HCT116 (cell line): ENCODE data around the gene FAR2. TPM values are rescaled to one million over a fixed set of nuclear protein-coding genes. Genes with fewer than 3 reads are reported as not detected.

Experiments
- ATAC-seq: fragments of 200-7000 bp; cut with Tn5 transposase; 2 replicates; pipeline ENCODE4 v1.9.1; 2020; ENCODE audit warnings: mild to moderate bottlenecking, moderate library complexity
- BruUV-seq: library from RNA; stranded (reverse); fragments of 400-500 nt; replicated peaks from 2 replicates; lab custom pipeline; 2021; lab: Mats Ljungman, UMichigan
- CTCF ChIA-PET: fragments of 300-600 bp; sonication (Branson Sonifier 250); formaldehyde crosslinking; loops from one replicate; lab custom pipeline; 2021; ENCODE audit warnings: antibody characterized with exemption; lab: Charles Lee
- POLR2A ChIA-PET: fragments of 300-600, 350-600 bp; sonication (Branson Sonifier 250); formaldehyde crosslinking; loops from one replicate; lab custom pipeline; 2021; ENCODE audit warnings: antibody characterized with exemption; lab: Charles Lee
- RAD21 ChIA-PET, 2 experiments: fragments of 300-600 bp; sonication (Branson Sonifier 250); formaldehyde crosslinking; loops; one replicate each; lab custom pipeline; 2023; ENCODE audit warnings: low total read pairs in 2 of 2; ENCODE audit not compliant: uncharacterized antibody in 2 of 2, unreplicated experiment in 2 of 2, low non-redundant PET in 1 of 2; lab: Charles Lee
- DNase-seq: peaks from one replicate; pipeline ENCODE4 v3.0.0-alpha.2; 2010; ENCODE audit warnings: low read depth, low spot score
- H2AFZ ChIP-seq: fragments of 200-600 bp; shearing (Covaris generic), sonication (generic); 2 replicates; pipeline ENCODE4 v1.6.1; 2017; ENCODE audit warnings: low read depth, mixed run types, mixed read lengths, antibody characterized with exemption, low read length; ENCODE audit not compliant: poor library complexity, severe bottlenecking
- H3K27ac ChIP-seq: 2 replicates; pipeline ENCODE4 v1.5.1; 2012; ENCODE audit warnings: low read depth, low read length
- H3K27me3 ChIP-seq: fragments of 200-600 bp; sonication (generic); 2 replicates; pipeline ENCODE4 v1.6.1; 2016; ENCODE audit warnings: mixed run types, low read length, mixed read lengths; ENCODE audit not compliant: insufficient read depth
- H3K36me3 ChIP-seq, 2 experiments: fragments of 200-500 bp in 1 of 2; fragments of 200-600 bp in 1 of 2; sonication (Bioruptor generic) in 1 of 2; sonication (generic) in 1 of 2; 2 replicates each; pipeline versions ENCODE4 v1.5.1 to v1.6.1; 2014 to 2016; ENCODE audit warnings: low read length in 2 of 2, inconsistent platforms in 1 of 2, mixed read lengths in 1 of 2, mixed run types in 1 of 2; ENCODE audit not compliant: insufficient read depth in 2 of 2, control insufficient read depth in 1 of 2
- H3K4me1 ChIP-seq, 2 experiments: fragments of 200-600 bp in 1 of 2; sonication (generic) in 1 of 2; 2 replicates each; pipeline versions ENCODE4 v1.5.1 to v1.6.1; 2012 to 2017; ENCODE audit warnings: low read length in 2 of 2, inconsistent platforms in 1 of 2, mild to moderate bottlenecking in 1 of 2, mixed read lengths in 1 of 2, mixed run types in 1 of 2, moderate library complexity in 1 of 2; ENCODE audit not compliant: insufficient read depth in 2 of 2, control insufficient read depth in 1 of 2
- H3K4me2 ChIP-seq: fragments of 200-600 bp; sonication (generic); 2 replicates; pipeline ENCODE4 v1.6.1; 2017; ENCODE audit warnings: mixed run types, low read length, mixed read lengths
- H3K4me3 ChIP-seq, 2 experiments: fragments of 200-600 bp in 1 of 2; sonication (generic) in 1 of 2; replicated peaks in 1 of 2; 2 replicates each; pipeline ENCODE4 v1.5.1; 2011 to 2016; ENCODE audit warnings: low read length in 2 of 2, control low read depth in 1 of 2, low read depth in 1 of 2, mild to moderate bottlenecking in 1 of 2, mixed read lengths in 1 of 2, mixed run types in 1 of 2
- H3K79me2 ChIP-seq: fragments of 200-600 bp; sonication (generic); 2 replicates; pipeline ENCODE4 v1.6.1; 2017; ENCODE audit warnings: mild to moderate bottlenecking, mixed run types, low read length, moderate library complexity, mixed read lengths; ENCODE audit not compliant: insufficient read depth
- H3K9ac ChIP-seq: fragments of 200-600 bp; sonication (generic); 2 replicates; pipeline ENCODE4 v1.6.1; 2016; ENCODE audit warnings: low read length, mixed read lengths
- H3K9me2 ChIP-seq: fragments of 200-600 bp; sonication (generic), shearing (Covaris generic); 2 replicates; pipeline ENCODE4 v1.6.1; 2017; ENCODE audit warnings: mixed run types, mild to moderate bottlenecking, moderate library complexity; ENCODE audit not compliant: insufficient read depth
- H3K9me3 ChIP-seq, 2 experiments: fragments of 200-500 bp in 1 of 2; fragments of 200-600 bp in 1 of 2; sonication (Bioruptor generic) in 1 of 2; sonication (generic) in 1 of 2; 2 replicates each; pipeline ENCODE4 v1.6.1; 2014 to 2017; ENCODE audit warnings: low read length in 2 of 2, mixed read lengths in 2 of 2, inconsistent platforms in 1 of 2, low read depth in 1 of 2, mild to moderate bottlenecking in 1 of 2, mixed run types in 1 of 2, moderate library complexity in 1 of 2; ENCODE audit not compliant: control insufficient read depth in 1 of 2, insufficient read depth in 1 of 2
- H4K20me1 ChIP-seq: fragments of 200-600 bp; sonication (generic), shearing (Covaris generic); 2 replicates; pipeline ENCODE4 v1.6.1; 2017; ENCODE audit warnings: mixed run types, mild to moderate bottlenecking, moderate library complexity; ENCODE audit not compliant: insufficient read depth
- CBX3 ChIP-seq: IDR thresholded peaks from 2 replicates; pipeline ENCODE4 v1.6.1; 2012; ENCODE audit warnings: low read depth
- CEBPB ChIP-seq: IDR thresholded peaks from 2 replicates; pipeline ENCODE4 v1.6.1; 2012; ENCODE audit warnings: low read depth
- CTCF ChIP-seq, 3 experiments: fragments of 200-600 bp in 1 of 3; sonication (generic) in 1 of 3; IDR thresholded peaks in 2 of 3; conservative IDR thresholded peaks in 1 of 3; 2 replicates each; pipeline ENCODE4 v1.5.1; 2012 to 2017; ENCODE audit warnings: low read depth in 2 of 3, low read length in 2 of 3, antibody characterized with exemption in 1 of 3, borderline replicate concordance in 1 of 3, control low read depth in 1 of 3, mild to moderate bottlenecking in 1 of 3, mixed read lengths in 1 of 3, mixed run types in 1 of 3, moderate library complexity in 1 of 3; ENCODE audit not compliant: insufficient read depth in 1 of 3
- EGR1 ChIP-seq: IDR thresholded peaks from 2 replicates; pipeline ENCODE4 v1.6.1; 2012; ENCODE audit warnings: low read depth
- ELF1 ChIP-seq: IDR thresholded peaks from 2 replicates; pipeline ENCODE4 v1.6.1; 2012; ENCODE audit warnings: low read depth, borderline replicate concordance
- EZH2 ChIP-seq: fragments of 200-600 bp; sonication (generic); IDR thresholded peaks from 2 replicates; pipeline ENCODE4 v1.6.1; 2017; ENCODE audit warnings: antibody characterized with exemption, mixed run types
- FOSL1 ChIP-seq: IDR thresholded peaks from 2 replicates; pipeline ENCODE4 v1.6.1; 2012; ENCODE audit warnings: low read depth
- JUND ChIP-seq: IDR thresholded peaks from 2 replicates; pipeline ENCODE4 v1.6.1; 2012
- POLR2AphosphoS5 ChIP-seq: IDR thresholded peaks from 2 replicates; pipeline ENCODE4 v1.6.1; 2011; ENCODE audit warnings: mild to moderate bottlenecking, low read depth, low read length, moderate library complexity
- RAD21 ChIP-seq: IDR thresholded peaks from 2 replicates; pipeline ENCODE4 v1.6.1; 2012; ENCODE audit warnings: low read depth, mild to moderate bottlenecking
- REST ChIP-seq: IDR thresholded peaks from 2 replicates; pipeline ENCODE4 v1.6.1; 2012; ENCODE audit warnings: low read depth
- SIN3A ChIP-seq: IDR thresholded peaks from 2 replicates; pipeline ENCODE4 v1.6.1; 2012; ENCODE audit warnings: low read depth
- SP1 ChIP-seq: IDR thresholded peaks from 2 replicates; pipeline ENCODE4 v1.6.1; 2012; ENCODE audit warnings: low read depth
- SRF ChIP-seq: IDR thresholded peaks from 2 replicates; pipeline ENCODE4 v1.6.1; 2012; ENCODE audit warnings: low read depth
- TCF7L2 ChIP-seq: IDR thresholded peaks from 2 replicates; pipeline ENCODE4 v1.7.0; 2011; ENCODE audit warnings: borderline replicate concordance, inconsistent platforms; ENCODE audit not compliant: insufficient read depth, insufficient read length; ENCODE audit errors: extremely low read depth
- ZFX ChIP-seq: fragments of 450-650 bp; IDR thresholded peaks from 2 replicates; pipeline ENCODE4 v1.6.1; 2017
- ZNF274 ChIP-seq: fragments of 200-500 bp; sonication (Bioruptor generic); IDR thresholded peaks from 2 replicates; pipeline ENCODE4 v1.6.1; 2014; ENCODE audit warnings: mild to moderate bottlenecking, low read depth, low read length, inconsistent platforms
- intact Hi-C: fragments of 100-400 bp; cut with micrococcal nuclease; formaldehyde crosslinking; loops from 2 replicates; pipeline ENCODE4 v1.10.0; 2022
- total RNA-seq: library from RNA; stranded (reverse); gene quantifications from one replicate; pipeline ENCODE4 v1.2.1, GENCODE V29; 2021; ENCODE audit not compliant: unreplicated experiment
- TF ChIP-seq, protein P1 (sequence below): IDR thresholded peaks from 2 replicates; pipeline ENCODE4 v1.6.1; 2011; ENCODE audit warnings: mild to moderate bottlenecking, low read length, moderate library complexity; ENCODE audit not compliant: insufficient replicate concordance; ENCODE audit errors: extremely low read depth

FAR2 gene
- total RNA-seq, 1 experiment from 2014 or later: 9.7 TPM

- Histone ChIP-seq H2AFZ (no peak overlapping the region), H3K9me3 (no peaks in the 10 kb centered on the region), H3K27me3 (no peaks in the 10 kb centered on the region), H3K79me2 (no peaks in the 10 kb centered on the region), H3K36me3 (no peaks in the 10 kb centered on the region), H3K4me1 (peaks cover 0 to 6% of the 10 kb centered on the region in 2 experiments; a peak in 1 of 4 replicates), H4K20me1 (no peaks in the 10 kb centered on the region), H3K4me2 (no peak overlapping the region), H3K9ac (no peak overlapping the region), H3K9me2 (no peaks in the 10 kb centered on the region), H3K27ac (no peak overlapping the region), H3K4me3 (no peak overlapping the region)
- ChIA-PET POLR2A (no interaction called here), CTCF (no interaction called here), RAD21 (no interaction called here)
- TF ChIP-seq POLR2AphosphoS5: no peak
- TF ChIP-seq SIN3A: no peak
- TF ChIP-seq TCF7L2: no peak
- TF ChIP-seq EGR1: no peak
- TF ChIP-seq SRF: no peak
- no peak for TF ChIP-seq ZNF274
- no peak for TF ChIP-seq RAD21
- TF ChIP-seq ELF1: no peak
- TF ChIP-seq CEBPB: no peak
- no peak for TF ChIP-seq JUND
- no peak for TF ChIP-seq SP1
- no peak for TF ChIP-seq ZFX
- no peak for TF ChIP-seq CTCF (IDR thresholded peaks at IDR 0.05 in 2 of 3, conservative IDR thresholded peaks at IDR 0.05 in 1 of 3; ENCODE audit: borderline replicate concordance in 1 of 3, insufficient read depth in 1 of 3, low read depth in 2 of 3, low read length in 2 of 3)
- TF ChIP-seq, protein P1, sequence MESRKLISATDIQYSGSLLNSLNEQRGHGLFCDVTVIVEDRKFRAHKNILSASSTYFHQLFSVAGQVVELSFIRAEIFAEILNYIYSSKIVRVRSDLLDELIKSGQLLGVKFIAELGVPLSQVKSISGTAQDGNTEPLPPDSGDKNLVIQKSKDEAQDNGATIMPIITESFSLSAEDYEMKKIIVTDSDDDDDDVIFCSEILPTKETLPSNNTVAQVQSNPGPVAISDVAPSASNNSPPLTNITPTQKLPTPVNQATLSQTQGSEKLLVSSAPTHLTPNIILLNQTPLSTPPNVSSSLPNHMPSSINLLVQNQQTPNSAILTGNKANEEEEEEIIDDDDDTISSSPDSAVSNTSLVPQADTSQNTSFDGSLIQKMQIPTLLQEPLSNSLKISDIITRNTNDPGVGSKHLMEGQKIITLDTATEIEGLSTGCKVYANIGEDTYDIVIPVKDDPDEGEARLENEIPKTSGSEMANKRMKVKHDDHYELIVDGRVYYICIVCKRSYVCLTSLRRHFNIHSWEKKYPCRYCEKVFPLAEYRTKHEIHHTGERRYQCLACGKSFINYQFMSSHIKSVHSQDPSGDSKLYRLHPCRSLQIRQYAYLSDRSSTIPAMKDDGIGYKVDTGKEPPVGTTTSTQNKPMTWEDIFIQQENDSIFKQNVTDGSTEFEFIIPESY: no peak
- TF ChIP-seq EZH2: no peak
- TF ChIP-seq REST: no peak
- TF ChIP-seq FOSL1: no peak
- no peak for TF ChIP-seq CBX3
- ATAC-seq (no peak), DNase-seq (no peak)
- no TSS peak for BruUV-seq
- intact Hi-C loops: no loop called here
Measured at GRCh38 chr12:29225834-29226233, 76.8 kb downstream of the FAR2 start.
